Mesenteric fat pad (tissue), 1 donor: ENCODE measurements around the gene LONP2. TPM values are rescaled to one million over a fixed set of nuclear protein-coding genes. Genes with fewer than 3 reads are reported as not detected.
"Not testable (repeated sequence)": the region's sequence is repeated elsewhere in the genome, so short reads cannot be mapped to it uniquely, and the experiment has no call there.

ENCODE experiments used
- DNase-seq: peaks from one replicate; pipeline ENCODE4 v3.0.0-alpha.2; 2020; ENCODE audit warnings: low spot score
- total RNA-seq: library from RNA; stranded (reverse); fragmentation: NEBNext Ultra II Directional; extraction: Animal tissue kit (Norgen Biotek cat#: 25700); gene quantifications from one replicate; pipeline ENCODE4 v1.2.1, GENCODE V29; 2021
- donor health status: DM: yes; HTN: yes; CAD: no.

LONP2 gene
- total RNA-seq, 1 donor from 2014 or later = 67.0 TPM

GRCh38 chr16:48366165-48367093 lies 122.3 kb downstream of the LONP2 start:
- no peak for DNase-seq

- no peak for DNase-seq
Observed at GRCh38 chr16:48367441-48368049, 123.4 kb downstream of the LONP2 start.

GRCh38 chr16:48369765-48370164 lies 125.7 kb downstream of the LONP2 start:
- DNase-seq = no peak

GRCh38 chr16:48370229-48370628 lies 126.1 kb downstream of the LONP2 start:
- DNase-seq = no peak

GRCh38 chr16:48370668-48371392 lies 126.7 kb downstream of the LONP2 start:
- not testable (repeated sequence) for DNase-seq

- no peak for DNase-seq
Observed at GRCh38 chr16:48371393-48371780, 127.3 kb downstream of the LONP2 start.

GRCh38 chr16:48372744-48373143 lies 128.6 kb downstream of the LONP2 start:
- DNase-seq = no peak

GRCh38 chr16:48373258-48374029 lies 129.3 kb downstream of the LONP2 start:
- DNase-seq = no peak

- DNase-seq = no peak
Observed at GRCh38 chr16:48374255-48374654, 130.2 kb downstream of the LONP2 start.

GRCh38 chr16:48377301-48377700 lies 133.2 kb downstream of the LONP2 start:
- not testable (repeated sequence) for DNase-seq

- DNase-seq = no peak
Observed at GRCh38 chr16:48378276-48378675, 134.2 kb downstream of the LONP2 start.

- DNase-seq = no peak
Observed at GRCh38 chr16:48378836-48379235, 134.7 kb downstream of the LONP2 start.

- no peak for DNase-seq
Observed at GRCh38 chr16:48381201-48381600, 137.1 kb downstream of the LONP2 start.

- DNase-seq = no peak
Observed at GRCh38 chr16:48382131-48382530, 138.0 kb downstream of the LONP2 start.

- no peak for DNase-seq
Observed at GRCh38 chr16:48383009-48383876, 139.1 kb downstream of the LONP2 start.

GRCh38 chr16:48383877-48384519 lies 139.9 kb downstream of the LONP2 start:
- DNase-seq = no peak

- DNase-seq = no peak
Observed at GRCh38 chr16:48384520-48385252, 140.6 kb downstream of the LONP2 start.

GRCh38 chr16:48385253-48386150 lies 141.4 kb downstream of the LONP2 start, which contains the start of gene SIAH1:
Gene SIAH1 (minus strand): TSS chr16:48385413. CDS start chr16:48362428, 22,985 bp downstream.
- peak; percentile 94 for DNase-seq
